ENCODE results near the gene ABL1.
"Not testable (repeated sequence)": the region's sequence is repeated elsewhere in the genome, so short reads cannot be mapped to it uniquely, and the experiment has no call there.

The ABL1 gene

DNA sequence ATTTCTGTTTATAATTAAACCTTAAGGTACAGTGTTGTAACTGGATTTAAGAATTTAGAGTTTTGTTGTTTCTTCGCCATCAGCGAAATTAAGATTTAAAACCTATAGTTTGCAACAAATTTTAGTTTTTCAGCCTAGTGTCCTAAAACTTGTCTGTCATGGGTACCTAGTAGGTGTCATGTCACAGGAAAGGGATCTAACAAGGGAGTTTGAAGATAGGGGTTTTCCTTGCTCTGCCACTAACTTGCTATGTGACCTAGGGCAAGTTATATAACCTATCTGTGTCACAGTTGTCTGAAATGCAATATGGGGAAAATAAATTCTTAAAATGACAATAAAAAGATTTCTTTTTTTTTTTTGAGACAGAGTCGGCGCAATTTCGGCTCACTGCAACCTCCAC, 9.2 kb upstream of the ABL1 start:
- no peak for DNase-seq

DNA sequence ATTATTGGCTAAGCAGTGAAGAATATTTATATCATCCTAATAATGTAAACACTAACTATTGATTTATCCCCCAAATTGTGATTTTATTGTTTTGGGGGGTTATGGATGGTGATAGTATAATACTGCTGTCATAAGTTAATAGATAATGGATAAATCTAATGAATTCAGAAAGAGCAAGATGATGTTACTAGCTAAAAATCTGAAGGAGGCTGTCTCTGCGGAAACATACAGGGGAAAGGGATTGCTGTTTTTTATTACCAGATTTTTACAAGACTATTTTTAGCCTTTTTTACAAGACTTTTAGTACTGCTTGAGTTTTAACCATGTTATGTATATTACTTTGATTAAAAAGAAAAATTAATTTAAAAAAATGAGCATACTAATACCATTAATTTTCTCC, 5.3 kb upstream of the ABL1 start:
- no peak for DNase-seq

DNA sequence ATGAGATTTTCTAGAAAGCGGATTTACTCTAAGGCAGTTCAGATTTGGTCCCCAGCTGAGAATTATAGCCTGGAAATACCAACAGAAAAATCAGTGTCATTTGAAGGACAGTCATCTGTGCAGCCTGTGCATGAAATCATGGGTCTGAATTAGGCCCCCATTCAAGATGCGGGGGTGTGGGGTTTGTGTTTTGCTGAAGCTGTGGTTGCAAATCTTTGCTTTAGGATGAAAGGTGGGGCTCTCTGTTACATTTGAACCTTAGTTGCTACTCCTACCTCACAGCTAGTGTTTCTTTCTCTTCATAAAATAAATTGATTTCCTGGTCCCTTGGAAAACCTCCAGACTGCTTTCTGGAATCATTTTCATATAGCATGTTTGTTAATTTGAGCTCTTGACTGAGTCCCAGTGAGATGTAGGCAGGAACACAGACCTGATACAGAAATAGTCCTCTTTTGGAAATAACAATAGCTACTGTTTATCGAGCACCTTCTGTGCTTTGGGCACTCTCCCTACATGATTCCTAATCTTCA, 4.8 kb upstream of the ABL1 start:
- no peak for DNase-seq

DNA sequence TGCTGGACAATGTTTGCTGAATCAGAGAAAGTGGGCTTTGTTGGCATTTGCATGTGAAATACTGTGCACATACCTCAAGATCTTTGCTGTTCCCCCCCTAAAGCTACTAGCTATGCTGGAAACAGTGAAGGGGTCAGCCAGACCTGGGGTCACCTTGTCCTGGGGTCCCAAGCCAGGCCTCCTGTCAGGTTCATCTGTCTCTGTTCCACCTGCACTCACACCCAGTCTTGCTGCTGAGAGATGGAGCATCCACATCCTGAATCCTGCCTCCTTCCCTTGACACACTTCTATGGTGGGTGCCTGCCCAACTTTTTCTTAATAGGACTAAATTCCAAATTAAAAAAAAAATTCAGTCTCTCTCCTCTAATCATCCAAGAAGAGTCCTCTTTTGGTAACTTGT, 4.0 kb upstream of the ABL1 start:
- DNase-seq = no peak

DNA sequence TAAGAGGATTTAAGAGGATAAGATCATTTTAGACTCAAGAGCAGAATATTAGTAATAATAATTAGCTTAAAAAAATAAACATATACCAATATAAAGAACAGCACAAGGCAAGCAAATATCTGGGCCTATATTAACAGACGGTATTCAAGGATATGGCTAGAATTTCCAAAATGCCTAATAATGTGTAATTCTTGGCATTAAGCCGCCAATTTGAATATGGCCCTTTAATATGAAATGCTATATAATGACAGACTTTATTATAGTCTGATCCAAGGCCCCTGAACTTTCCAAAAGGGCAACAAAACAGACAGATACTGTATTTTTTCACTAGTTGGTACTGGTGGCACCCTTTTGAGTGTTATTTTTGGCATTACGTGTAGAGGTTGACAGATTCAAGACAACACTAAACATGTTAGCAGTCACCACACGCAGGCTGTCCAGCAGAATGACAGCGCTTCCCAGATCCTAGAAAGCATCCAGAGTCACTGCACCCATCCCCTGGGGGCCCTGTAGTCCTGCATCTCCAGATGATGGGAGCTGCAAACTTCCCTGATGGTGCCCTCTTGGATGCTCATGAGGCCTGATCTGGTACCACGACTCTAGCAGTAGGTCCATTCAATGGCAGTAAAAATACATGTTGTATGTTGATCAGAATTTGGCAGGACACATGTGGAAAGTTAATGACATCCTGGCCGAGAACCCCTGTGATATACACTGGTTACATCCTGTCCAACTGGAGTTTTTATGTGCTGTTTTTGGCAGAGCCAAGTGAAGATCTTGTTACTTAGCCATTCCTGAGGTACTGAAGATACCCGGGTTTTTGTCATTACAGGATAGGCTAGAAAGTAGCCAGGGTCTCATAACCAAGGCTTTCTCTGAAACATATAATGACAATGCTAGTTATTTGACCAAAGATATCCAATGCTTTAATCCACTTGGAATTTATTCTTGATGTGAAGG, 1.7 kb upstream of the ABL1 start:
- no peak for DNase-seq

DNA sequence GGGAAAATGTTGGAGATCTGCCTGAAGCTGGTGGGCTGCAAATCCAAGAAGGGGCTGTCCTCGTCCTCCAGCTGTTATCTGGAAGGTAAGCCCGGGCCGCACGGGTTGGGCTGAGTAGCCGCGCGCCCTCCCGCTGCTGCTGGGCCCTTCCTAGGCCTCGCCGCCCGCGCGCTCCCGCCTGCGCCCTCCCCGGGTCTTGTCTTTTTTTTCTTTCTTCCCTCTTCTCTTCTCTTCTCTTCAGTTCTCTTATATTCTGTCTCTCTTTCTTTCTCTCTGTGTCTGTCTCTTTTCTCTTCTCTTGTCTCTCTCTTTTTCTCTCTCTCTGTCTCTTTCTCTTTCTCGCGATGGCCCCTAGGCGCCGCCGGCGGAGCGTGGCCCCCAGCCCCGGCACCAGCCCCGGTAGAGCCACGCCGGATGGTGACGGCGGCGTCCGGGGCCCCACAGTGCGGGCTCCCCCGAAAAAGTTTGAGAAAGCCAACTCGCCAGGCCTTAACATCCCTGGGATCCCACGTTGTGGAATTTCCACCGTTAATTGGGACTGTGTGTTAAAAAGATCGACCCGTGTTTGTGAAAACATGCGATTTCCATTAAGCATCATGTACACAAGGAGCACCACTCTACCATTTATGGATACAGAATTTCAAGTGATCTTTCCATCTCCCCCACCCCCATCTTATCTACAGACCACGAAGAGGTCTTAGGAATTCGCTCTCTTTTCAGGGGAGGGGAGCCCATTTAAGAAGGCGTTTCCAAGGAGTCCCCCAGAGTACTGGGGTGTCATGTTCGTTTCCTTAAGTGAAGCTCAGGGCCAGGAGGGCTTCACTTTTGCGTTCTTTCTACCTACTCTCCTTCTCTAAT, 616 bp downstream of the ABL1 start:
- DNase-seq = peak; percentile 12

DNA sequence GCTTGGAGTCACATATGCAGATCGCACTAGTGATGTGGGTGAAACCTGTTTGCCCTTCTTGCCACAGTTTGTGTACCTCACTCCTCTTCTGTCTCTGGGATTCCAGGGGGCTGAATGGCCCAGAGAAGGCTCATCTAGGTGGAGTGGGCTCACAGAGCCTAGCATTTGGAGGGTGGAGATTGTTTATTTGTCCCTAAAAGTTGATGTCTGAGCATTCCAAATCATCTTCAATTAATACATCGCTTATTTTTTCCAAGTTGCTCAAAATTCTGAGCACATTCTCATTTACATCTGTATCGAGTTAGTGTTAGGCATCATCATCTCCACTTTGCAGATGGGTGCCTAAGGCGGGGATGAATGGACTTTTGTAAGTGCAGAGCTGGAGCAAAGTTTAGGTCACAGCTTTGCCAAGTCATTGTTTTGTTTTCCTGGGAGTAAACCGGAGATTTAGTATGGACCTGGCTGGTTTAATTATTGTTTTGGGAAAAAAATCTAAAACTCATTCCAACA, 2.0 kb downstream of the ABL1 start:
- no peak for DNase-seq

DNA sequence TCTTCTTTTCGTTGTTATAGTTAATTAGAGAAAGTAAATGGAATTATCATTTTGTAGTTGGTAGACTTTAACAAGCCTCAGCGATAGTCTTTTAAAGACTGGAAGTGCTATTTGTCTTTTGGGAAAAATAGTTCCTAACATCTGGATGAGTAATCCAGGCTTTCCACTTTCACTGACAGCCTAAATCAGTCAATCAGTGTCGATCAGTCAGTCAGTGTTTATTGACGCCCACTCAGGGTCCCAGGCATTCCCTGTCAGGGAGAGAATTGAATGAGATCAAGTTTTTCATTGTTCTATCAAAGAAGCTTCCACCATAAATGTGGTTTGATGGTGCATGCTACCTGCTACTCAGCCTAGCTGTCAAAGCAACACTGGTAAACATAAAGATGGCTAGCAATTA, 2.6 kb downstream of the ABL1 start:
- DNase-seq = no peak

DNA sequence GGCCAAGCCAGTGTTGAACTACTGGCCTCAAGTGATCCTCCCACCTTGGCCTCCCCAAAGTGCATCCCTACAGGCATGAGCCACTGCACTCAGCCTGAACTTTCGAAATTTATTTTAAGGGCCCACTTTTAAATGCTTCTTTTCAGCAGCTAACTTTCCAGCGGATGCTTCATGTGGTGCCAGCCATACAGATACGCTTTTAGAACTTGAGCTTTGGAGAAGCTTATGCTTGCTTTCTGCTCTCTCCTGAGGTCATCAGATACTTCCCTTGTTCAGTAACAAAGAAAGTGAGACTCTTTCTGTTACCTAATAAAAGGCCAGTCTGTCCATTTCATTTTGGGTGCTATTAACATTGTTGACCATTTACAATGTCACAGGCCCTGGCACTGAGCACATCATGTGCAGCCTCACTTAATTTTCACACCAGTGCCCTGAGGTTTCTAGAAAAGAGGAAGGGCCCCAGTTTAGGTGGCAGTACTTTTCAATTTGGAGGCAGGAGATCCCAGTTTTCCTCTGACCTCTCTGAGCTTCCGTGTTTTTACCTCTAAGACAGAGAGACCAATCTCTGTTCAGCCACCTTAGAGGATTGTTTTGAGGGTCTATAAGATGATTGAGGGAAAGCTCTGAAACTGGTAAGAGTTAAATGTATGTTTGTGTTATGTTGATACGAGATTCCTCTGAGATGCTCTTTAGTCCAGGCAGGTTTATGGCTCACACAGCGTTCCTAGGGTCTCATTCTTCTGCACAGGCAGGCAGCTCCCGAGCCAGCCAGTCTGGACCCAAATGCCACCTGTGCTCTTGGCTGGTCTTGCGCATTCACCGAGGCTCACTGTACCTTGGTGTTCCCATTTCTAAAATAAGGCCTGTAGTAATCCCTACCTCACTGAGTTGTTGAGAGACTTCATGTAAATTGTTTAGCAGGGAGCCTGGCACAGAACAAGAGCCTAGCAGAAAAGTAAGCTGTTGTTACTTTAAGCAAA, 4.4 kb downstream of the ABL1 start:
- DNase-seq = no peak

DNA sequence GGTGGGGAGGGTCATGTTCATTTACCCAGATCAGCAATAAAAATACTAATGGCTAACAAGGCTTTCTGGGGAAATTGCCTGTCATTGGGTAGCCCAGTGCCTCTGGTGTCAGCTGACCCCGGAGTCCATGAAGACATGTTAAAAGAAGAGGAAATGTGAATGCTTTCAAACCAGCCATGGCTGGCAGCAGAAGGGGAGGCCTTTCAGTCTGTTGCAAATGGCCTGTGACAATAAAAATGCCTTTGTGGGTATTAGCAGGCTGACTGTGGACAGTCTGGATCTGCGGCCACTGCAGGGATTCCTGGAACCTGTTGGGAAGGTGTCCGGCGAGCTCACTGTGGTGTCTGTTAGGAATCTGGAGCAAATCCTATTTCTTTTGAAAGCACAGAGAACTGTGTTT, 7.5 kb downstream of the ABL1 start:
- no peak for DNase-seq

DNA sequence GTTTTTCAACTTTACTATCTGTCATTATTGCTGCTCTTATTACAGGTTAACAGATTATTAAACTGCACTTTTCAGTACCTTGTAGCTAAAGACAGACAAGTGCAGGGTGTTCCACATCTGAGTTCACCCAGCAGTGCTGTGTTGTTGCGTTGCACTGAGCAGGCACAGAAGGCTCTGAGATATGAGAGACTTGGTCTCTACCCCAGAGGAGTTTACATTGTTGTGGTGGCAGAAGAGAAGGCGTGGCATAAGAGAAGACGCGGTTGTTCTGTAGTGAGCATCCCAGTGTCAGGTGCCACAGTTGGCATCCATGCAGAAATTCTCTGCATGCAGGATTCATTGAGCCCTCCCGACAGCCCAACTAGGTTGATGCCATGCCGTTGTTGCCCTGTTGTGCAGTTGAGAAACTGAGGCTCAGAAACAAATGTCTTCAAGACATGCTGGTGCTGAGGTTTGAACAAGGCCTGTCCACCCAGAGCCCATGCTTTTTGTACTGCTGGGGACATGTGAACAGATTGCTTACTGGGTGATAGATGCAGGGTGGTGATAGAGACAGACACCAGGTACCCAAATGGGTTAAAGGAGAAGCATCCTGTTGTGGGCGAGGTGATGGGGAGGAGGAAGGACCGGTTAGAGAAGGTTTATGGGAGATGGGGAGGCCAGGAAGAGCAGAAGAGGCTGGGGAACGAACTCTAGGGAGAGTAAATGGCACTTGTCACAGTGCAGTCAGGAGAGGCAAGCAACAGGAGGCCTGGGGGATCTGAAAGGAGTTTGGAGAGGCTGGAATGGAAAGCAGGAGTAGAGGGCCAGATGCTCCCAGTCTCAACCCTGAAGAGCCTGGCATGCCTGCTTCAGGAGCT, 8.2 kb downstream of the ABL1 start:
- DNase-seq = no peak

DNA sequence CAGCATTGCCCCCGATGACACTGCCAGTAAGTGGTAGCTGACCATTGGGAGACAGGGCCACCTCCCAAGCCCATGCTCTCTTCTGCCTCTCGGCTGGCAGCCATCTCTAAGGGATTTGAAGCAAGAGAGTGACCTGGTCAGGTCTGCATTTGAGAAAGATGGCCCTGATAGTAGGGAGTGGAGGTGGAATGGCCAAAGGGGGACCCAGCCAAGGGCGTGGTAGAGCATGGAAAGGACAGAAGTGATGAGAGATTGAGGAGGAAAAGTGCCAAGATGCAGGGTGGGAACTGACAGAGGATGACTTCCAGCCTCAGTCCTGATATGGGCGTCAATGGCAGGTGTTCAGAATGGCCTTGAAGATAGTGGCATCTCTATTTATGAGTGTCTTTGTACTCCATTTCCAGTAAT, 9.0 kb downstream of the ABL1 start:
- no peak for DNase-seq

DNA sequence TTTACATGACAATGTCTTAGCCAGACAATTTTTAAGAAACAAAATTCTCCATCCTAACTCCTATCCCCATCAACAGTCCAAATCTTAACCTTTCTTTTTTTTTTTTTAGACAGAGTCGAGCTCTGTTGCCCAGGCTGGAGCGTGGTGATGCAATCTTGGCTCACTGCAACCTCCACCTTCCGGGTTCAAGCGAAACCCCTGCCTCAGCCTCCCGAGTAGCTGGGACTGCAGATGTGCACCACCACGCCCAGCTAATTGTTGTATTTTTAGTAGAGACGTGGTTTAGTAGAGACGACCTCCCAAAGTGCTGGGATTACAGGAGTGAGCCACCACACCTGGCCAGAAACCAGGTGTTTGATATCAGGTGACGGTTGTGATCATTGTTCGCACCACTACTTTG, 10.2 kb downstream of the ABL1 start:
- DNase-seq = no peak

DNA sequence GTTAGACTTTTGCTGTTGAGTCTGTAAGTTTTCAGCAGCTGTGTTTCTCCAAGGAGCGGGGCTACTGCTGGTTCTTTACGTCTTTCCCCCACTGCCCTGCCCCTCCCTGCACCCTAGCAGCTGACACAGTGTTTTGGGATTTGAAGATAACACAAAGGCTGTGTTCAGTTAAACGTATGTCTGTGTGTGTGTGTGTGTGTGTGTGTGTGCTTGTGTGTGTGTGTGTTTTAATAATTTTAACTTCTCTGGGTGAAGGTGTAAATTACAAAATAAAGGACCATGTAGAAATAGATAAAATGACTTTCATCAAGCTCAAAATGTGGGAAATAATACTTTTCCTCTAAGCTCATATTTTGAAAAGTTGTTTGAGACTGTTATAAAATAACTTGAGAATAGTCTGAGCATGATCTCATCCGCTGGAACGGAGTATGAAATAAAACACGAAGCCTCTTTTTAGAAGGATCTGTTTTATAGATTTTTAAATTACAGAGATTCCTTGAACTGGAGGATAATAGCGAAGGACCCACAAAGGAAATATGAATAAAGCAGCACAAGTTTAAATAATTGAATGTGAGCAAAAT, 10.9 kb downstream of the ABL1 start:
- no peak for DNase-seq

DNA sequence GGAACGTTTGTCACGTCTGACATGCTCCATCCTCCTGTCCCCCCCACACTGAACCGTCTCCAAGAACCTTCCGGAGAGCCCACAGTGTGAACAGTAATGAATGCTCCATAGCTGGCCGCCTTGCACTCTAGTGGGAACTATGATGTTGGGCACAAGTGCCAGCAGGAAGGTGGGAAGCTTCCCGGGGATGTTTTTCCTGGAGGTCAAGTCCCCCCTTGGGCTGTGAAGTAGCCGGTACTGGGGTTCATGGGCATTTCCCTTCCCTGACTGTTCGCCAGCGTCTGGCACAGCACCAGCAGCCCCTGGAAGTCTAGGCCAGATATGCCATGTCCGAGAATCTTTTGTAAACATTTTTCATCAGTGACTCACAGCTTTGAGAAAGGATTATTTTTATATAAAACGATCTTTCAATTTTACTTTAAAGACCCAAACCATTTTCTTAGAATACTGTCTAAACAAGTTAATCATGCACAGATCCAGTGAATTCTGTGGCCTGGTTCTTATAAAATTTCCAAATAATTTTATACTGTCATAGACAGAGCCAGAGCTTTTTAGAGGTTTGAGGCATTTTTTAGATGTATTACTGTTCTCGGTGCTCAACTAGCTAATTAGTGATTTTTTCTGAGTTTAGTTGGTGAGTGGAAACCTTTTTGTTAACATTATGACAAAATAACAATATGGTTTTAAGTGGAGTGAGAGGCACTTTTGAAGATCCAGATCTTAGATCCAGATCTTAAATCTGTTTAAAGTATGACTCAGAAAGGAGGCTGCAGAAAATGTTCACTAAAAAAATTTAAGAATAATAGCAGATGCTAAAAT, 11.6 kb downstream of the ABL1 start:
- DNase-seq = no peak

DNA sequence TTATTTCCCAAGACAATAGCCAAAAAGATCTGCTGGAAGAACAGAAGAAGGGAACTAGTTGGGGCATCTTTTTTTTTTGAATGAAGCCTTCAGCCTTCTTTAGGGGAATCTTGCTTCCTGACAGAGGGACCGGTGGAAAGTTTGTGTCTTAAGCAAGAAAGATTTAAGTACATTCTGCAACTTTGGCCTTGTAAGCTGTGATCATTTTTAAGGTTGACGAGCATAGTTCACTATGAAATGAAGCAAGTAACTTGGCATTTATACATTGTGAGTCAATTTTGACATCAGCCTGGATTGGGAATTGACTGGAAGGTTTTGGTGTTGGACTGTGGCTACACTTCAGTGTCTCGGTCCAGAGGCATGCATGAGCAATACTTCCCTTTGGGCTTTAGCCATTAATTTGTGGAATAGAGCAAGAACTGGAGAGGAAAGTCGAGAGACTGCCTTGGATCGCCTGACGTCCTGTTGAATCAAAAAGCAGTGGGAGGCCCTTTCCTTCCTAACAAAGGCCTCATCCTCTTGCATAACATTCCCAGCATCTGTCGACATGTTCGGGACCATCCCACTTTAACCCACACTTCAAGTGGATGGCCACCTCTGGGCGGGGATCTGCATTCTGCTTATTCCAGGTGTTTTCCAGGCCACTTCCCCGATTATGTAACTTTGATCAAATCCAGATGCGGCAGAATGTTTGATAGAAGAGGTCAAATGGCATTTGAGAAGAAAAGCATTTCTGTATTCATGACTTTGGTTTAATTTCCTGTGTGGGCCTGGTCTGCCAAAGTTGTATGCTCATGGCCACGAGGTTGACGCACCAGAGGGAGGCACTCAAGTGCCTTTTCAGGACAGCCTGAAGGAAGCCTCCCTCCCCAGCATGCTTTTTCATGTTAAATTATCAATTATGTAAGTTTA, 12.5 kb downstream of the ABL1 start:
- no peak for DNase-seq

DNA sequence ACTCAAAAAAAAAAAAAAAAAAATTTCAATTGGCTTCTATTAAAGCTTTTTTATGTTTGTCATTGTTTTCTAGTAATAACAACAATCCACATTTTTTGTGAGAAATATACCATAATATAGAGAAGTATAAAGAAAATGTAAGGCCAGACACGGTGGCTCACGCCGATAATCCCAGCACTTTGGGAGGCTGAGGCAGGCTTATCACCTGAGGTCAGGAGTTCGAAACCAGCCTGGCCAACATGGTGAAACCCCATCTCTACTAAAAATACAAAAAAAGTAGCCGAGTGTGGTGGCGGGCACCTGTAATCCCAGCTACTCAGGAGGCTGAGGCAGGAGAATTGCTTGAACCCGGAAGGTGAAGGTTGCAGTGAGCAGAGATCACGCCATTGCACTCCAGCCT, 13.5 kb downstream of the ABL1 start:
- not testable (repeated sequence) for DNase-seq

DNA sequence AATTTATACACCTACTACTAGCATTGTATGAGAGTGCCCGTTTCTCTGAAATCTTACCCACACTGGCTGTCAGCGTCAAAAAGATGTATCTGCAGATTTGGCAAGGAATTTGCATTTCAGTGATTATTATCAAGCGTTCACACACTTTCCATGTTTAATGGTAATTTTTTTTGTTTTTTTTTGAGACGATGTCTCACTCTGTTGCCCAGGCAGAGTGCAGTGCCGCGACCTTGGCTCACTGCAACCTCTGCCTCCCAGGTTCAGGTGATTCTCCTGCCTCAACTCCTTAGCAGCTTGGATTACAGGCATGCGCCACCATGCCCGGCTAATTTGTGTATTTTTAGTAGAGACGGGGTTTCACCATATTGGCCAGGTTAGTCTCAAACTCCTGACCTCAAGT, 14.3 kb downstream of the ABL1 start:
- no peak for DNase-seq

DNA sequence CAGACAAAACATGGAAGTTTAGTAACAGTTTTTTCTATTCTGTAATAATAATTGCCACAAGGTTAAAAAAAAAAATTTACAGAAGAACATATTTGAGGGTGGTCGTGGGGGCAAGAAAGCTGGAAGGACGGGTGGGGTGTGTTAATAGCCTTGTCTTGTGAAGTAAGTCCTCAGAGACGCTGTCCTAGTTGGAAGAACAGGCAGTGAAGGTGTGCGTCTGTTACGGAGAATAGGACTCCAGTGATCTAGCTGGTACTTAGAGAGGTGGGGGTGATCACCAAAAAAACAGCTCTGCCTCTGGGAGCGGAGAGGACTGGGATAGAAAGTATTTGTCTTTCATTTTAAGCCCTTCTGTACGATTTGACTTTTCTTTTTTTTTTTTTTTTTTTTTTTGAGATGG, 17.7 kb downstream of the ABL1 start:
- DNase-seq = no peak

All from NCI-H1436 (cell line).